Panc1 (cell line): ENCODE measurements around the gene PALD1. TPM values are rescaled to one million over a fixed set of nuclear protein-coding genes. Genes with fewer than 3 reads are reported as not detected.

Experiments
- ATAC-seq: fragments of 200-7000 bp; cut with Tn5 transposase; 2 replicates; pipeline ENCODE4 v1.9.1; 2020; ENCODE audit warnings: mild to moderate bottlenecking, moderate library complexity
- BruUV-seq: library from RNA; stranded (reverse); fragments of 400-500 nt; replicated peaks from 2 replicates; lab custom pipeline; 2021; lab: Mats Ljungman, UMichigan
- CTCF ChIA-PET: fragments of 300-600 bp; sonication (Branson Sonifier 250); formaldehyde crosslinking; loops from one replicate; lab custom pipeline; 2022; ENCODE audit warnings: antibody characterized with exemption; lab: Charles Lee
- POLR2A ChIA-PET: fragments of 300-600 bp; sonication (Branson Sonifier 250); formaldehyde crosslinking; loops from one replicate; lab custom pipeline; 2022; ENCODE audit warnings: antibody characterized with exemption; lab: Charles Lee
- DNase-seq: peaks from one replicate; pipeline ENCODE4 v3.0.0-alpha.2; 2010; ENCODE audit warnings: low read depth, low spot score
- H3K27ac ChIP-seq: 2 replicates; pipeline ENCODE4 v1.5.1; 2011; ENCODE audit warnings: mild to moderate bottlenecking, low read length, inconsistent platforms
- H3K27me3 ChIP-seq: fragments of 200-500 bp; sonication (Bioruptor generic); 2 replicates; pipeline ENCODE4 v1.6.0; 2014; ENCODE audit warnings: low read length, inconsistent platforms; ENCODE audit not compliant: control insufficient read depth, insufficient read depth
- H3K36me3 ChIP-seq: fragments of 200-500 bp; sonication (Bioruptor generic); 2 replicates; pipeline ENCODE4 v1.5.1; 2014; ENCODE audit warnings: inconsistent platforms, mild to moderate bottlenecking, low read length, moderate library complexity; ENCODE audit not compliant: control insufficient read depth, insufficient read depth
- H3K4me1 ChIP-seq: 2 replicates; pipeline ENCODE4 v1.5.1; 2011; ENCODE audit warnings: inconsistent platforms, mild to moderate bottlenecking, low read length, moderate library complexity; ENCODE audit not compliant: control insufficient read depth, insufficient read depth
- H3K4me3 ChIP-seq, 2 experiments: 2 replicates each; pipeline ENCODE4 v1.5.1; 2011 to 2012; ENCODE audit warnings: low read depth in 2 of 2, low read length in 2 of 2, mild to moderate bottlenecking in 2 of 2, inconsistent platforms in 1 of 2, moderate library complexity in 1 of 2
- H3K9me3 ChIP-seq: fragments of 200-500 bp; sonication (Bioruptor generic); 2 replicates; pipeline ENCODE4 v1.5.1; 2014; ENCODE audit warnings: low read depth, mild to moderate bottlenecking, inconsistent platforms, low read length, moderate library complexity; ENCODE audit not compliant: control insufficient read depth, insufficient read depth
- CTCF ChIP-seq: fragments of 450-650 bp; IDR thresholded peaks from 2 replicates; pipeline ENCODE4 v1.5.1; 2017; ENCODE audit warnings: mild to moderate bottlenecking
- POLR2AphosphoS5 ChIP-seq: IDR thresholded peaks from 2 replicates; pipeline ENCODE4 v1.6.1; 2012; ENCODE audit warnings: mild to moderate bottlenecking, low read depth, low read length, moderate library complexity
- SIN3A ChIP-seq: IDR thresholded peaks from 2 replicates; pipeline ENCODE4 v1.6.1; 2012; ENCODE audit warnings: low read depth, mild to moderate bottlenecking, low read length, moderate library complexity, borderline replicate concordance; ENCODE audit not compliant: insufficient read depth
- TCF7L2 ChIP-seq: IDR thresholded peaks from 2 replicates; pipeline ENCODE4 v1.6.1; 2011; ENCODE audit warnings: mild to moderate bottlenecking, low read depth, low read length, inconsistent platforms
- in situ Hi-C: cut with HindIII; loops from 2 replicates; pipeline ENCODE4 v1.10.0; 2016; ENCODE audit warnings: low sequenced_read_pairs, low pct_unique_long_range_greater_than_20kb
- intact Hi-C: fragments of 100-400 bp; cut with micrococcal nuclease; formaldehyde crosslinking; loops from one replicate; pipeline ENCODE4 v1.10.0; 2022; ENCODE audit not compliant: unreplicated experiment
- total RNA-seq: library from RNA; stranded (reverse); gene quantifications from one replicate; pipeline ENCODE4 v1.2.1, GENCODE V29; 2021; ENCODE audit not compliant: unreplicated experiment
- TF ChIP-seq, protein P1 (sequence below), 2 experiments: IDR thresholded peaks; 2 replicates each; pipeline ENCODE4 v1.6.1; 2011 to 2012; ENCODE audit warnings: low read depth in 2 of 2, control low read depth in 1 of 2, low read length in 1 of 2, mild to moderate bottlenecking in 1 of 2, moderate library complexity in 1 of 2; ENCODE audit not compliant: insufficient read depth in 1 of 2

PALD1 gene
- total RNA-seq, 1 experiment from 2014 or later: 3.0 TPM

- CTCF ChIA-PET: no interaction called here
- intact Hi-C loops (no loop called here), in situ Hi-C loops (no loop called here)
- ATAC-seq (no peak), DNase-seq (no peak)
- H3K27ac ChIP-seq: no peak overlapping the region
- no TSS peak for BruUV-seq
- TF ChIP-seq, protein P1, sequence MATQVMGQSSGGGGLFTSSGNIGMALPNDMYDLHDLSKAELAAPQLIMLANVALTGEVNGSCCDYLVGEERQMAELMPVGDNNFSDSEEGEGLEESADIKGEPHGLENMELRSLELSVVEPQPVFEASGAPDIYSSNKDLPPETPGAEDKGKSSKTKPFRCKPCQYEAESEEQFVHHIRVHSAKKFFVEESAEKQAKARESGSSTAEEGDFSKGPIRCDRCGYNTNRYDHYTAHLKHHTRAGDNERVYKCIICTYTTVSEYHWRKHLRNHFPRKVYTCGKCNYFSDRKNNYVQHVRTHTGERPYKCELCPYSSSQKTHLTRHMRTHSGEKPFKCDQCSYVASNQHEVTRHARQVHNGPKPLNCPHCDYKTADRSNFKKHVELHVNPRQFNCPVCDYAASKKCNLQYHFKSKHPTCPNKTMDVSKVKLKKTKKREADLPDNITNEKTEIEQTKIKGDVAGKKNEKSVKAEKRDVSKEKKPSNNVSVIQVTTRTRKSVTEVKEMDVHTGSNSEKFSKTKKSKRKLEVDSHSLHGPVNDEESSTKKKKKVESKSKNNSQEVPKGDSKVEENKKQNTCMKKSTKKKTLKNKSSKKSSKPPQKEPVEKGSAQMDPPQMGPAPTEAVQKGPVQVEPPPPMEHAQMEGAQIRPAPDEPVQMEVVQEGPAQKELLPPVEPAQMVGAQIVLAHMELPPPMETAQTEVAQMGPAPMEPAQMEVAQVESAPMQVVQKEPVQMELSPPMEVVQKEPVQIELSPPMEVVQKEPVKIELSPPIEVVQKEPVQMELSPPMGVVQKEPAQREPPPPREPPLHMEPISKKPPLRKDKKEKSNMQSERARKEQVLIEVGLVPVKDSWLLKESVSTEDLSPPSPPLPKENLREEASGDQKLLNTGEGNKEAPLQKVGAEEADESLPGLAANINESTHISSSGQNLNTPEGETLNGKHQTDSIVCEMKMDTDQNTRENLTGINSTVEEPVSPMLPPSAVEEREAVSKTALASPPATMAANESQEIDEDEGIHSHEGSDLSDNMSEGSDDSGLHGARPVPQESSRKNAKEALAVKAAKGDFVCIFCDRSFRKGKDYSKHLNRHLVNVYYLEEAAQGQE (IDR thresholded peaks at IDR 0.05; ENCODE audit: insufficient read depth in 1 of 2, low read depth in 2 of 2, low read length in 1 of 2): no peak
- TF ChIP-seq CTCF (no peak), POLR2AphosphoS5 (no peak), SIN3A (no peak), TCF7L2 (no peak)
- no peaks in the 10 kb centered on the region for H3K27me3 ChIP-seq
- peaks cover 12% of the 10 kb centered on the region for H3K4me1 ChIP-seq
- no peaks in the 10 kb centered on the region for H3K9me3 ChIP-seq
- H3K4me3 ChIP-seq: no peak overlapping the region
- peaks cover 3% of the 10 kb centered on the region; the same call in 1 of the 2 replicates for H3K36me3 ChIP-seq
- POLR2A ChIA-PET: no interaction called here
Measured at GRCh38 chr10:70481831-70482530, 3.4 kb downstream of the PALD1 start.

DNA sequence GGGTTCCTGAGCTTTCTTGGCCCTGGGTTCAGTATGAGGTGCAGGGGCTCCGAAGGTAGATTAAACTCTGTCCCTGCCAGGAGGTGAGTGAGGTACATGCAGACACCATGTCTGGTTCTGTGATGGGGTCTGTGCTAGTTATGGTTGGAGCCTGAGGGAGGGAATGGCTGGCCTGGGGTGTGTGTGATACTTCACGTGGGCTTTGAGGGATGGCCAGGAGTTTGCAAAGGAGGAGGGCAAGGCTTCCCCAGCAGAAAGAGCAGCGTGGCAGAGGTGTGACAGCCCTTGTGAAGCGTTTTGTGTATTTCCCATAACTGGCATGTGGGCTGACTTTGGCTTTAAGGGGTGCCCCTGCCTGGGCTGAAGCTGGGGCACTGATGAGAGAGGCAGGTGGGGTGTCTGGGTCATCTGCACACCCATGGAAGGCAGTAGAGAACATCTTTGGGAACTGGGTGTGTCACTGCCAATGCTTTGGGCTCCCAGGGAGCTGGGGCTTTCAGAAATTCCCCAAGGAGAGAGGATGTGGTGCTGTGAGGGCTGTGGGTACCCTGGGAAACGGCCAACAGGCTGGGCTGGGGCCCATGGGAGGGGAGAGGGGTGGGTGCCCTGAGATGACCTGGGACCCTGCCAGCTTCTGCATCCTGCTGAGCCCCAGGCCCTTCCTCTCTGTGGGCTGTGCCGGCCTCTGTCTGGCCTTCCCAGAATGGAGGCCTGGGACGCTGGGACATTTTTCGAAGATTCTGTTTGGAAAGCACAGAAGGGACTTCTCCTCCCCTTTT lies 4.6 kb downstream of the PALD1 start:
- no peaks in the 10 kb centered on the region for H3K27me3 ChIP-seq

More for the DNA sequence above, 4.6 kb downstream of the PALD1 start:
- ATAC-seq (no peak), DNase-seq (no peak)
- Histone ChIP-seq H3K4me3 (no peak overlapping the region), H3K36me3 (peaks cover 3% of the 10 kb centered on the region; the same call in 1 of the 2 replicates), H3K4me1 (peaks cover 5% of the 10 kb centered on the region; the same call in 1 of the 2 replicates), H3K9me3 (no peaks in the 10 kb centered on the region), H3K27ac (no peak overlapping the region)
- BruUV-seq: no TSS peak
- ChIA-PET CTCF (no interaction called here), POLR2A (no interaction called here)
- TF ChIP-seq SIN3A: no peak
- no peak for TF ChIP-seq POLR2AphosphoS5
- no peak for TF ChIP-seq CTCF
- TF ChIP-seq, protein P1 (IDR thresholded peaks at IDR 0.05; ENCODE audit: insufficient read depth in 1 of 2, low read depth in 2 of 2, low read length in 1 of 2): no peak
- intact Hi-C loops: no loop called here
- in situ Hi-C loops: no loop called here
